Breast epithelium (tissue), 4 donors: ENCODE results near the gene GK. TPM values are rescaled to one million over a fixed set of nuclear protein-coding genes. Genes with fewer than 3 reads are reported as not detected.

Experiments
- DNase-seq, 2 donors: peaks; one replicate each; pipeline ENCODE4 v3.0.0-alpha.2; 2019; ENCODE audit warnings: low spot score in 2 of 2
- H3K27ac ChIP-seq, 2 donors: fragments of 200-600 bp; sonication (generic) in 1 of 2; one replicate each; pipeline ENCODE4 v1.5.1; 2016 to 2019; ENCODE audit warnings: mild to moderate bottlenecking in 1 of 2
- H3K27me3 ChIP-seq, 2 donors: fragments of 200-600 bp; sonication (generic) in 1 of 2; one replicate each; pipeline versions ENCODE4 v1.5.1 to v1.6.0; 2017 to 2019; ENCODE audit warnings: control low read depth in 1 of 2, mild to moderate bottlenecking in 1 of 2
- H3K36me3 ChIP-seq: fragments of 200-600 bp; one replicate; pipeline ENCODE4 v1.5.1; 2019
- H3K4me1 ChIP-seq, 2 donors: fragments of 200-600 bp; sonication (generic); one replicate each; pipeline ENCODE4 v1.5.1; 2016 to 2019; ENCODE audit warnings: control low read depth in 1 of 2
- H3K4me3 ChIP-seq, 3 donors: fragments of 200-600 bp; sonication (generic); 1 replicate in 2 of 3; 2 replicates in 1 of 3; pipeline ENCODE4 v1.5.1; 2016 to 2019; ENCODE audit warnings: mild to moderate bottlenecking in 3 of 3, moderate library complexity in 2 of 3
- H3K9me3 ChIP-seq, 2 donors: fragments of 200-600 bp; sonication (generic) in 1 of 2; one replicate each; pipeline ENCODE4 v1.5.1; 2016 to 2019; ENCODE audit warnings: control low read depth in 1 of 2
- POLR2A ChIP-seq: fragments of 450-650 bp; IDR thresholded peaks from one replicate; pipeline ENCODE4 v1.6.1; 2016; ENCODE audit warnings: antibody characterized with exemption, mild to moderate bottlenecking, moderate library complexity
- POLR2AphosphoS5 ChIP-seq, 3 donors: sonication (generic); formaldehyde crosslinking; IDR thresholded peaks; one replicate each; pipeline ENCODE4 v1.6.1; 2017; ENCODE audit warnings: antibody characterized with exemption in 3 of 3
- intact Hi-C: fragments of 100-400 bp; cut with DNase I; formaldehyde crosslinking; loops from one replicate; pipeline ENCODE4 v1.15.1; 2023; ENCODE audit warnings: low total_unique reads
- total RNA-seq, 3 donors: library from RNA; depleted of rRNA; stranded (reverse); fragments of >200 nt; gene quantifications; one replicate each; pipeline ENCODE4 v1.1.0, GENCODE V29; 2016
- TF ChIP-seq, protein P1 (sequence below), 3 donors: fragments of 450-650 bp; IDR thresholded peaks; one replicate each; pipeline ENCODE4 v1.5.1; 2016 to 2017; ENCODE audit warnings: antibody characterized with exemption in 3 of 3, mild to moderate bottlenecking in 3 of 3, moderate library complexity in 3 of 3

The GK gene
- total RNA-seq, 3 donors from 2014 or later, result 3.8 to 12.1 (median 6.9) TPM

DNA sequence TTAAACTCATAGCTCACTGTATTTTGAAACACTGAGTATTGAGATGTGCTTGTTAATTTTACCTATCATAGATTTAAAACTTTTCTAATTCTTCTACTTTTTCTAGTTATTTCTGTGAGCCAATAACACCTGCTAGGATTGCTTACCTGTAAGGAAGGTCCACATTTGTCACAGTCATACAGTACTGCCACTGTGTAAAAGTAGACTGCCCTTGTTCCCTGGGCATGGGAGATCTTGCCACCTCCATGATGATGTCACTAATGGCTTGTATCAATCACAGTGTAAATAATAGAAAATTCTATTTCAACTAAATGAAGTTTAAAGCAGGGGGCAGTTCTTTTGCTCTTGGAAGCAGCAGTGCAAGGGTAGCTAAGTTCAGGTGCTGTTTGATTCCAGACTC lies 35.9 kb downstream of the GK start:
- H3K4me3 ChIP-seq, result no peak overlapping the region
- TF ChIP-seq POLR2AphosphoS5 (IDR thresholded peaks at IDR 0.05) (no peak), POLR2A (no peak)
- TF ChIP-seq, protein P1, sequence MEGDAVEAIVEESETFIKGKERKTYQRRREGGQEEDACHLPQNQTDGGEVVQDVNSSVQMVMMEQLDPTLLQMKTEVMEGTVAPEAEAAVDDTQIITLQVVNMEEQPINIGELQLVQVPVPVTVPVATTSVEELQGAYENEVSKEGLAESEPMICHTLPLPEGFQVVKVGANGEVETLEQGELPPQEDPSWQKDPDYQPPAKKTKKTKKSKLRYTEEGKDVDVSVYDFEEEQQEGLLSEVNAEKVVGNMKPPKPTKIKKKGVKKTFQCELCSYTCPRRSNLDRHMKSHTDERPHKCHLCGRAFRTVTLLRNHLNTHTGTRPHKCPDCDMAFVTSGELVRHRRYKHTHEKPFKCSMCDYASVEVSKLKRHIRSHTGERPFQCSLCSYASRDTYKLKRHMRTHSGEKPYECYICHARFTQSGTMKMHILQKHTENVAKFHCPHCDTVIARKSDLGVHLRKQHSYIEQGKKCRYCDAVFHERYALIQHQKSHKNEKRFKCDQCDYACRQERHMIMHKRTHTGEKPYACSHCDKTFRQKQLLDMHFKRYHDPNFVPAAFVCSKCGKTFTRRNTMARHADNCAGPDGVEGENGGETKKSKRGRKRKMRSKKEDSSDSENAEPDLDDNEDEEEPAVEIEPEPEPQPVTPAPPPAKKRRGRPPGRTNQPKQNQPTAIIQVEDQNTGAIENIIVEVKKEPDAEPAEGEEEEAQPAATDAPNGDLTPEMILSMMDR (IDR thresholded peaks at IDR 0.05), result no peak
- intact Hi-C loops, result no loop called here
- H3K9me3 ChIP-seq, result no peaks in the 10 kb centered on the region
- H3K4me1 ChIP-seq, result no peaks in the 10 kb centered on the region
- no peak overlapping the region for H3K27ac ChIP-seq
- H3K27me3 ChIP-seq, result peaks cover 0 to 4% of the 10 kb centered on the region in 2 donors
- DNase-seq, result no peak
- no peaks in the 10 kb centered on the region for H3K36me3 ChIP-seq

DNA sequence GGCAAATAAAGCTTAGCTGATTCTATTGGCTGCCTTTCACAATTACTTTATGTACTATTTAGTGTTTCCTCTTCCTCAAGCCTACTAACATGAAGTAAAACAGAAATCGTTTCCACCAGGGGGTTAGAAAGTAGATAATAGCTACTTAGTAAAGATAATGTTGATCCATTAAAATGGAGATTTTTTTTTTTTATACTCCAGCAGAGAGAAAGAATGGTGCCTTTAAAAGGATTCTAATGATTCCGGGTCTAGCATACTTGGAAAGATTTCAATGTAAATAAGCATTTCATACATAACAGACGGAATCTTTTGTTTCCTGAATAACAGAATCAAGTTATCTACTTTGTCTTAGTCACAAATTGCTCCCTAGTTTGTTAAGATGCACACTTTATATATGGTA lies 37.1 kb downstream of the GK start:
- no peak for DNase-seq
- Histone ChIP-seq H3K36me3 (no peaks in the 10 kb centered on the region), H3K27ac (no peak overlapping the region), H3K4me3 (no peak overlapping the region), H3K4me1 (no peaks in the 10 kb centered on the region), H3K27me3 (peaks cover 0 to 4% of the 10 kb centered on the region in 2 donors), H3K9me3 (no peaks in the 10 kb centered on the region)
- no peak for TF ChIP-seq POLR2AphosphoS5 (IDR thresholded peaks at IDR 0.05)
- TF ChIP-seq POLR2A, result no peak
- TF ChIP-seq, protein P1 (IDR thresholded peaks at IDR 0.05), result no peak
- intact Hi-C loops, result no loop called here

DNA sequence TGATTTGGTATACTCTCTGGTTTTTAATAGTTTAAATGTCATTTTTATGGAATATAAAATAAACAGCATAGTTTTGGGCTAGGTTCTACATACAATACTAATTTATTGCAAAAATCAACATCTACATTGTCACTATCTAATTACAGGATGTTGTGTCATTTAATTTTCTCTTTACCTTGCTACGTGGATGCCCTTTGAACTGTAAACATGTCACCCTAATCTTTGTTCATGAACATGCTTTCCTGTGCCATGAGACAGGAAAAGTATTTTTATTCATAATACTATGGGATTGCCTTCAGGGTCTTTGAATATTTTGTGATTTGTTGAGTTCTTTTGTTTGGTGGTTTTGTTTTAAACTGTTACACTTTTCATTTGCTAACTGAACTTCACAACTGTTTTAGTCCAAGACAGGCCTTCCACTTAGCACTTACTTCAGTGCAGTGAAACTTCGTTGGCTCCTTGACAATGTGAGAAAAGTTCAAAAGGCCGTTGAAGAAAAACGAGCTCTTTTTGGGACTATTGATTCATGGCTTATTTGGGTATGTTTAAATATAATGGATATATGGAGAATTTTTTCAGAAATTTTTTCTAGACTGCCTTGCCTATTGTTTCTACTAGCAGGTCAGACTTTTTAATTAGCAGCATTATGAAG lies 40.9 kb downstream of the GK start:
- Histone ChIP-seq H3K27ac (no peak overlapping the region), H3K4me3 (no peak overlapping the region), H3K9me3 (no peaks in the 10 kb centered on the region), H3K36me3 (no peaks in the 10 kb centered on the region), H3K4me1 (no peaks in the 10 kb centered on the region), H3K27me3 (peaks cover 0 to 4% of the 10 kb centered on the region in 2 donors)
- DNase-seq, result no peak
- intact Hi-C loops, result no loop called here
- no peak for TF ChIP-seq POLR2A
- TF ChIP-seq, protein P1 (IDR thresholded peaks at IDR 0.05), result no peak
- no peak for TF ChIP-seq POLR2AphosphoS5 (IDR thresholded peaks at IDR 0.05)

DNA sequence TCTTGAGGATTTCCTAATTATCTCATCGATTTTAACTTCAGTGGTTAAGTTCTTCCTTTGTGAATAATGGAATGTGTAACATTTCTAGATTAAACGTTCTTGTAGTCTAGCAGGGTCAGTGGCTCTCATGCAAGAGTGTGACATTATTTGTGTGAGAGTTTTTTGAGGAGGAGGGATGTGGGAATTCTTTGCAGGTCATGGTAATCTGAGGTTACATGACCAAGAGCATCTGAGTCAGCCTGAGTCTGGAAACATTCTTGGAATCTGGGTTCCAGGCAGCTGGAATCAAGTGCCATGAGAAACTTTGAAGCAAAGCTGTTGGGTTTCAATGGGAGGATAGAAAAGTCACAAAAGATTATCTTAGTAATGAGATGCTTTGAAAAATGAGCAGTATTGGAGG lies 49.5 kb downstream of the GK start:
- Histone ChIP-seq H3K27ac (no peak overlapping the region), H3K9me3 (no peaks in the 10 kb centered on the region), H3K4me1 (no peaks in the 10 kb centered on the region), H3K27me3 (no peaks in the 10 kb centered on the region), H3K36me3 (no peaks in the 10 kb centered on the region), H3K4me3 (no peak overlapping the region)
- DNase-seq, result no peak
- TF ChIP-seq, protein P1 (IDR thresholded peaks at IDR 0.05), result no peak
- TF ChIP-seq POLR2A (no peak), POLR2AphosphoS5 (IDR thresholded peaks at IDR 0.05) (no peak)
- intact Hi-C loops, result no loop called here

DNA sequence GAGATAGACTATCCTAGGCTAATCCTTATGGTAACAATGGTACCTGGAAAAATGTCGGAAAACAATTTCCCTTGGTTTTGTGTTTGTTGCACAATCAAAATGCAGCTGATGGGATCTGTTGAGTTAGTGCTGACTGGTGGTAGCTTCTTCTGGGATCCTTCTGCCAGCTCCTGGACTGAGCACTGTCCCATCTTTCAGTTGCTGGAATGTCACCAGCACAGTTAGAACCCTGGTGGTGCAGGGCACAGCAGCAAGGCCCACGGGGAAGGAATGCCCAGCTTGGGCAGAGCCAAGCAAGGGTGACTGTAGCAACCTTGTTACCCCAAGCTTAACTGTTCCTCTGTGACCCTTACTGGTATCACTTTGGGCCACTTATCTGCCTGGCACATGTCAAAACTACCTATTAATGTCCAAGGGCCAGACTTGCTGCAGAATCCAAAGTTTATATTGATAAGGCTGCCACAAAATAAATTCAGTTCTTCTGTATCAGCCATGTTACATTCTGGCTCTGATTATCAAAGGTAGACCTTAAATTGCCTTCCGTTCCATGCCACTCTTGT lies 53.1 kb downstream of the GK start:
- no peak overlapping the region for H3K27ac ChIP-seq

More for the DNA sequence above, 53.1 kb downstream of the GK start:
- H3K36me3 ChIP-seq, result no peaks in the 10 kb centered on the region
- no peaks in the 10 kb centered on the region for H3K4me1 ChIP-seq
- H3K4me3 ChIP-seq, result no peak overlapping the region
- H3K27me3 ChIP-seq, result no peaks in the 10 kb centered on the region
- TF ChIP-seq POLR2AphosphoS5 (IDR thresholded peaks at IDR 0.05) (no peak), POLR2A (no peak)
- TF ChIP-seq, protein P1 (IDR thresholded peaks at IDR 0.05), result no peak
- intact Hi-C loops, result no loop called here
- DNase-seq, result no peak
- H3K9me3 ChIP-seq, result no peaks in the 10 kb centered on the region
